ENCODE results near the gene PDE2A. TPM values are rescaled to one million over a fixed set of nuclear protein-coding genes. Genes with fewer than 3 reads are reported as not detected.

The PDE2A gene
- total RNA-seq, 2 donors from 2014 or later: 3.7 to 13.3 TPM

- 91 to 95% methylated on average over 2 to 6 of the region's 6 CpGs for WGBS, 2 experiments (ENCODE audit: insufficient coverage in 1 of 2, insufficient read length in 1 of 2)
- no peak overlapping the region for H3K27ac ChIP-seq (ENCODE audit: low read depth, low read length)
- H3K9ac ChIP-seq (ENCODE audit: extremely low read depth, low read length, poor library complexity, severe bottlenecking): no peak overlapping the region
- H3K4me3 ChIP-seq (ENCODE audit: low read length): no peak overlapping the region
- Mint-ChIP-seq H3K4me1 (peaks cover 23% of the 10 kb centered on the region), H3K36me3 (ENCODE audit: low read depth) (no peaks in the 10 kb centered on the region), H3K27me3 (ENCODE audit: insufficient read depth) (peaks cover 2% of the 10 kb centered on the region), H3K27ac (no peak overlapping the region), H3K4me3 (no peak overlapping the region), H3K9me3 (no peaks in the 10 kb centered on the region)
- H3K36me3 ChIP-seq (ENCODE audit: control insufficient read depth, insufficient read depth, low read length): no peaks in the 10 kb centered on the region
- H3K9me3 ChIP-seq (ENCODE audit: control insufficient read depth, low read length): no peaks in the 10 kb centered on the region
- H3K27me3 ChIP-seq (ENCODE audit: control insufficient read depth, insufficient read depth, low read length, poor library complexity, severe bottlenecking): peaks cover 12% of the 10 kb centered on the region
- no peaks in the 10 kb centered on the region for H3K4me1 ChIP-seq (ENCODE audit: control insufficient read depth, insufficient read depth, low read length)
- TF ChIP-seq CTCF (conservative IDR thresholded peaks at IDR 0.05): no peak
- peak; percentile 28 for DNase-seq
Measured at GRCh38 chr11:72576661-72577060, 97.6 kb downstream of the PDE2A start.

GRCh38 chr11:72576243-72576595 lies 98.0 kb downstream of the PDE2A start:
- Histone ChIP-seq H3K27ac (ENCODE audit: low read depth, low read length) (no peak overlapping the region), H3K9ac (ENCODE audit: extremely low read depth, low read length, poor library complexity, severe bottlenecking) (no peak overlapping the region), H3K4me1 (ENCODE audit: control insufficient read depth, insufficient read depth, low read length) (no peaks in the 10 kb centered on the region), H3K27me3 (ENCODE audit: control insufficient read depth, insufficient read depth, low read length, poor library complexity, severe bottlenecking) (peaks cover 12% of the 10 kb centered on the region), H3K4me3 (ENCODE audit: low read length) (no peak overlapping the region), H3K36me3 (ENCODE audit: control insufficient read depth, insufficient read depth, low read length) (no peaks in the 10 kb centered on the region), H3K9me3 (ENCODE audit: control insufficient read depth, low read length) (no peaks in the 10 kb centered on the region)
- Mint-ChIP-seq H3K27ac (no peak overlapping the region), H3K4me1 (peaks cover 28% of the 10 kb centered on the region), H3K9me3 (no peaks in the 10 kb centered on the region), H3K27me3 (ENCODE audit: insufficient read depth) (peaks cover 2% of the 10 kb centered on the region), H3K36me3 (ENCODE audit: low read depth) (no peaks in the 10 kb centered on the region), H3K4me3 (no peak overlapping the region)
- TF ChIP-seq CTCF (conservative IDR thresholded peaks at IDR 0.05): no peak
- WGBS, 2 experiments (ENCODE audit: insufficient coverage in 1 of 2, insufficient read length in 1 of 2): 86 to 100% methylated on average over 3 to 5 of the region's 5 CpGs
- peak; percentile 24 for DNase-seq

- Mint-ChIP-seq H3K27ac (no peak overlapping the region), H3K27me3 (ENCODE audit: insufficient read depth) (no peaks in the 10 kb centered on the region), H3K36me3 (ENCODE audit: low read depth) (no peaks in the 10 kb centered on the region), H3K4me3 (no peak overlapping the region), H3K4me1 (peaks cover 33% of the 10 kb centered on the region), H3K9me3 (no peaks in the 10 kb centered on the region)
- no peak overlapping the region for H3K4me3 ChIP-seq (ENCODE audit: low read length)
- TF ChIP-seq CTCF (conservative IDR thresholded peaks at IDR 0.05): no peak
- H3K36me3 ChIP-seq (ENCODE audit: control insufficient read depth, insufficient read depth, low read length): no peaks in the 10 kb centered on the region
- DNase-seq: peak; percentile 26
- H3K27ac ChIP-seq (ENCODE audit: low read depth, low read length): no peak overlapping the region
- WGBS, 2 experiments (ENCODE audit: insufficient coverage in 1 of 2, insufficient read length in 1 of 2): 93 to 95% methylated on average over 3 to 13 of the region's 14 CpGs
- no peaks in the 10 kb centered on the region for H3K4me1 ChIP-seq (ENCODE audit: control insufficient read depth, insufficient read depth, low read length)
- no peaks in the 10 kb centered on the region for H3K9me3 ChIP-seq (ENCODE audit: control insufficient read depth, low read length)
- no peak overlapping the region for H3K9ac ChIP-seq (ENCODE audit: extremely low read depth, low read length, poor library complexity, severe bottlenecking)
- H3K27me3 ChIP-seq (ENCODE audit: control insufficient read depth, insufficient read depth, low read length, poor library complexity, severe bottlenecking): peaks cover 12% of the 10 kb centered on the region
Measured at GRCh38 chr11:72575533-72576242, 98.5 kb downstream of the PDE2A start.

Measured in endodermal cell (in vitro differentiated cells).